Measurements from ENCODE around the gene ERAL1. TPM values are rescaled to one million over a fixed set of nuclear protein-coding genes. Genes with fewer than 3 reads are reported as not detected.
"Not testable (repeated sequence)": the region's sequence is repeated elsewhere in the genome, so short reads cannot be mapped to it uniquely, and the experiment has no call there.

ERAL1 gene
- polyA plus RNA-seq, 3 donors: 27.7 to 34.5 (median 33.8) TPM

- Mint-ChIP-seq H3K27ac (peak overlapping the region; percentile 21 to 83 (median 48)), H3K9me3 (no peaks in the 10 kb centered on the region), H3K4me1 (peaks cover 49% of the 10 kb centered on the region), H3K27me3 (ENCODE audit: low read depth in 3 of 3) (peaks cover 0 to 2% (median 2%) of the 10 kb centered on the region in 3 donors), H3K4me3 (no peak overlapping the region), H3K36me3 (peaks cover 30 to 59% of the 10 kb centered on the region in 2 donors)
- no peaks in the 10 kb centered on the region for H3K27me3 ChIP-seq (ENCODE audit: control insufficient read depth in 2 of 2, insufficient read depth in 2 of 2, low read length in 2 of 2)
- no peak overlapping the region for H2AFZ ChIP-seq (ENCODE audit: insufficient read depth, low read depth, low read length, poor library complexity, severe bottlenecking)
- no peak for TF ChIP-seq CTCF (IDR thresholded peaks at IDR 0.05)
- intact Hi-C loops (cut with micrococcal nuclease): no loop called here
- DNase-seq: no peak
- H3K27ac ChIP-seq (ENCODE audit: low read depth in 1 of 2, low read length in 2 of 2): peak overlapping the region in 1 of 2 donors; percentile 39
- H3K4me3 ChIP-seq (replicated peaks in 1 of 3; ENCODE audit: low read depth in 2 of 3, low read length in 3 of 3): no peak overlapping the region
- H3K4me2 ChIP-seq (replicated peaks; ENCODE audit: extremely low read depth, low read length, poor library complexity, severe bottlenecking): no peak overlapping the region
- H3K79me2 ChIP-seq (ENCODE audit: insufficient read depth, low read length): peaks cover 95% of the 10 kb centered on the region
- no CpG with 5 or more reads among the region's 1 CpG for WGBS (ENCODE audit: insufficient coverage)
- peaks cover 78% of the 10 kb centered on the region for H4K20me1 ChIP-seq (ENCODE audit: insufficient read depth, low read length)
- H3K4me1 ChIP-seq (ENCODE audit: control insufficient read depth in 1 of 2, insufficient read depth in 2 of 2, low read length in 2 of 2): peaks cover 42 to 53% of the 10 kb centered on the region in 2 donors
- no peaks in the 10 kb centered on the region for H3K9me3 ChIP-seq (replicated peaks in 1 of 2; ENCODE audit: control insufficient read depth in 1 of 2, insufficient read depth in 1 of 2, low read length in 2 of 2)
- H3K36me3 ChIP-seq (replicated peaks in 1 of 2; ENCODE audit: control insufficient read depth in 1 of 2, insufficient read depth in 2 of 2, low read length in 2 of 2): peaks cover 34 to 47% of the 10 kb centered on the region in 2 donors
- no peak overlapping the region for H3K9ac ChIP-seq (ENCODE audit: insufficient read depth, low read length, poor library complexity, severe bottlenecking)
These were observed 36.4 kb downstream of the ERAL1 start for GRCh38 chr17:28891201-28891600.

- Histone ChIP-seq H3K27ac (ENCODE audit: low read depth in 1 of 2, low read length in 2 of 2) (peak overlapping the region; percentile 39 to 92), H3K4me2 (replicated peaks; ENCODE audit: extremely low read depth, low read length, poor library complexity, severe bottlenecking) (no peak overlapping the region)
- WGBS (ENCODE audit: insufficient coverage): 92% methylated on average over 2 of the region's 4 CpGs
These were observed 37.2 kb downstream of the ERAL1 start for GRCh38 chr17:28892024-28892423.

GRCh38 chr17:28893248-28894183 lies 38.7 kb downstream of the ERAL1 start:
- H3K9me3 Mint-ChIP-seq; H3K9me3 ChIP-seq (replicated peaks in 1 of 2; ENCODE audit: control insufficient read depth in 1 of 2, insufficient read depth in 1 of 2, low read length in 2 of 2); intact Hi-C loops (cut with micrococcal nuclease); H3K27me3 Mint-ChIP-seq (ENCODE audit: low read depth in 3 of 3); H3K27me3 ChIP-seq (ENCODE audit: control insufficient read depth in 2 of 2, insufficient read depth in 2 of 2, low read length in 2 of 2): not testable (repeated sequence)
- Mint-ChIP-seq H3K36me3 (peaks cover 16 to 36% of the 10 kb centered on the region in 2 donors), H3K4me1 (peaks cover 62% of the 10 kb centered on the region), H3K27ac (peak overlapping the region; percentile 94 to 99 (median 97)), H3K4me3 (peak overlapping the region; percentile 66 to 84)
- WGBS (ENCODE audit: insufficient coverage): 12% methylated on average over 3 of the region's 16 CpGs
- Histone ChIP-seq H4K20me1 (ENCODE audit: insufficient read depth, low read length) (peaks cover 60% of the 10 kb centered on the region), H3K36me3 (replicated peaks in 1 of 2; ENCODE audit: control insufficient read depth in 1 of 2, insufficient read depth in 2 of 2, low read length in 2 of 2) (peaks cover 13 to 24% of the 10 kb centered on the region in 2 donors), H3K4me2 (replicated peaks; ENCODE audit: extremely low read depth, low read length, poor library complexity, severe bottlenecking) (peak overlapping the region; percentile 66), H3K27ac (ENCODE audit: low read depth in 1 of 2, low read length in 2 of 2) (peak overlapping the region; percentile 88 to 92), H3K9ac (ENCODE audit: insufficient read depth, low read length, poor library complexity, severe bottlenecking) (peak overlapping the region; percentile 64), H3K4me1 (ENCODE audit: control insufficient read depth in 1 of 2, insufficient read depth in 2 of 2, low read length in 2 of 2) (peaks cover 55 to 71% of the 10 kb centered on the region in 2 donors), H3K4me3 (replicated peaks in 1 of 3; ENCODE audit: low read depth in 2 of 3, low read length in 3 of 3) (peak overlapping the region in 1 of 3 experiments; percentile 56), H3K79me2 (ENCODE audit: insufficient read depth, low read length) (peaks cover 95% of the 10 kb centered on the region), H2AFZ (ENCODE audit: insufficient read depth, low read depth, low read length, poor library complexity, severe bottlenecking) (peak overlapping the region; percentile 56)
- DNase-seq: peak; percentile 38 to 70 (median 60)

More at GRCh38 chr17:28892024-28892423, 37.2 kb downstream of the ERAL1 start:
- Histone ChIP-seq H3K4me1 (ENCODE audit: control insufficient read depth in 1 of 2, insufficient read depth in 2 of 2, low read length in 2 of 2) (peaks cover 46 to 61% of the 10 kb centered on the region in 2 donors), H4K20me1 (ENCODE audit: insufficient read depth, low read length) (peaks cover 75% of the 10 kb centered on the region), H3K36me3 (replicated peaks in 1 of 2; ENCODE audit: control insufficient read depth in 1 of 2, insufficient read depth in 2 of 2, low read length in 2 of 2) (peaks cover 28 to 39% of the 10 kb centered on the region in 2 donors), H3K79me2 (ENCODE audit: insufficient read depth, low read length) (peaks cover 95% of the 10 kb centered on the region), H2AFZ (ENCODE audit: insufficient read depth, low read depth, low read length, poor library complexity, severe bottlenecking) (no peak overlapping the region), H3K27me3 (ENCODE audit: control insufficient read depth in 2 of 2, insufficient read depth in 2 of 2, low read length in 2 of 2) (no peaks in the 10 kb centered on the region), H3K9ac (ENCODE audit: insufficient read depth, low read length, poor library complexity, severe bottlenecking) (no peak overlapping the region), H3K4me3 (replicated peaks in 1 of 3; ENCODE audit: low read depth in 2 of 3, low read length in 3 of 3) (no peak overlapping the region), H3K9me3 (replicated peaks in 1 of 2; ENCODE audit: control insufficient read depth in 1 of 2, insufficient read depth in 1 of 2, low read length in 2 of 2) (no peaks in the 10 kb centered on the region)
- Mint-ChIP-seq H3K27me3 (ENCODE audit: low read depth in 3 of 3) (peaks cover 0 to 2% (median 0%) of the 10 kb centered on the region in 3 donors), H3K4me3 (no peak overlapping the region), H3K9me3 (no peaks in the 10 kb centered on the region), H3K27ac (peak overlapping the region; percentile 20 to 99 (median 79)), H3K36me3 (peaks cover 26 to 51% of the 10 kb centered on the region in 2 donors), H3K4me1 (peaks cover 55% of the 10 kb centered on the region)
- no peak for TF ChIP-seq CTCF (IDR thresholded peaks at IDR 0.05)
- intact Hi-C loops (cut with micrococcal nuclease): no loop called here
- no peak for DNase-seq
